SK-N-SH (cell line): ENCODE results near the gene IL5.

Source experiments
- EZH2phosphoT487 ChIP-seq: fragments of 200-600 bp; sonication (generic); IDR thresholded peaks from 2 replicates; pipeline ENCODE4 v1.6.1; 2017; ENCODE audit warnings: low read depth, mixed run types, mild to moderate bottlenecking, antibody characterized with exemption, moderate library complexity, borderline replicate concordance
- GABPA ChIP-seq: IDR thresholded peaks from 2 replicates; pipeline ENCODE4 v1.4.0; 2012; ENCODE audit warnings: low read depth, mild to moderate bottlenecking
- POLR2AphosphoS5 ChIP-seq: IDR thresholded peaks from 2 replicates; pipeline ENCODE4 v1.6.1; 2012; ENCODE audit warnings: low read depth, low read length
- TF ChIP-seq, protein P1 (sequence below): IDR thresholded peaks from 2 replicates; pipeline ENCODE4 v1.4.0; 2012; ENCODE audit warnings: low read depth
- TF ChIP-seq, protein P2 (sequence below): IDR thresholded peaks from 2 replicates; pipeline ENCODE4 v1.4.0; 2012; ENCODE audit warnings: low read depth, borderline replicate concordance

DNA sequence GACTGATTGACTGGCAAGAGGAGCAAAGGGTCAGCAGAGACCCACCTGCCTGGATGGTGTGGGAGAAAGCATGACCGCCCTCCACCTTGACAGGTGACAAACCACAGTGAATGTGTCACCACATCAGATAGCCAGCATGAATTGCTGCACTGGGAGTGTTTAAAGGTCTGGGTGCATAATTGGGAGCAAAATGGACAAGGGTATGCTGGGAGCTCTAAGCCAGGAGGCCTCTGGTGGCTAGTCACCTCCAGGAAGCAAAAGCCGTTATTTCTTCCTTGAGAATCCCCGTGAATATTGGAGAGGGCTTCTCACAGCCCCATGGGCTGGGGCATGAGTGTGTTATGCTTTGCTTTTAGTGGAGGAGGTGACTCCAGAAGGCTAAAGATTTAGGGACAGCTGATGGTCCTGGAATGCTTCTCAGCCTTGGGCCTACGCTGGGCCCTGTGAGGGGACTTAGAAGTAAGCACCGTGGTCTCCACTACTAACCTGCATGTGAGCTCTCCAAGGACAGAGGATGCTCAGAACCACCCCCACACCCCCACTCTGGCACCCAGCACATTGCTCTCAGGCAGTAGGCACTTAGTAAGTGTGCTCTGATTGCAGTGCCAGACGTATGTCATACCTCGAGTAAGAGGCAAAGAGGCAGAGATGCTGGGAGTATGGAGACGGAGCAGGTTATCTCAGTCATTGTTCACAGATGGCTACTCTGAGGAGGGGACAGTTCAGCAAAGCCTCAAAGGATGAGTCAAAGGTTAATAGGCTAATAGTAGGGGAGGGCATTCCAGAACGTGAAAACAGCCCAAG is 43.7 kb downstream of the IL5 start:
- TF ChIP-seq, protein P1, sequence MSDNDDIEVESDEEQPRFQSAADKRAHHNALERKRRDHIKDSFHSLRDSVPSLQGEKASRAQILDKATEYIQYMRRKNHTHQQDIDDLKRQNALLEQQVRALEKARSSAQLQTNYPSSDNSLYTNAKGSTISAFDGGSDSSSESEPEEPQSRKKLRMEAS = no peak
- no peak for TF ChIP-seq GABPA
- no peak for TF ChIP-seq EZH2phosphoT487
- TF ChIP-seq POLR2AphosphoS5 = no peak
- TF ChIP-seq, protein P2, sequence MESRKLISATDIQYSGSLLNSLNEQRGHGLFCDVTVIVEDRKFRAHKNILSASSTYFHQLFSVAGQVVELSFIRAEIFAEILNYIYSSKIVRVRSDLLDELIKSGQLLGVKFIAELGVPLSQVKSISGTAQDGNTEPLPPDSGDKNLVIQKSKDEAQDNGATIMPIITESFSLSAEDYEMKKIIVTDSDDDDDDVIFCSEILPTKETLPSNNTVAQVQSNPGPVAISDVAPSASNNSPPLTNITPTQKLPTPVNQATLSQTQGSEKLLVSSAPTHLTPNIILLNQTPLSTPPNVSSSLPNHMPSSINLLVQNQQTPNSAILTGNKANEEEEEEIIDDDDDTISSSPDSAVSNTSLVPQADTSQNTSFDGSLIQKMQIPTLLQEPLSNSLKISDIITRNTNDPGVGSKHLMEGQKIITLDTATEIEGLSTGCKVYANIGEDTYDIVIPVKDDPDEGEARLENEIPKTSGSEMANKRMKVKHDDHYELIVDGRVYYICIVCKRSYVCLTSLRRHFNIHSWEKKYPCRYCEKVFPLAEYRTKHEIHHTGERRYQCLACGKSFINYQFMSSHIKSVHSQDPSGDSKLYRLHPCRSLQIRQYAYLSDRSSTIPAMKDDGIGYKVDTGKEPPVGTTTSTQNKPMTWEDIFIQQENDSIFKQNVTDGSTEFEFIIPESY = no peak
